Psoas muscle (tissue), 8 donors: ENCODE data around the gene ZP1. TPM values are rescaled to one million over a fixed set of nuclear protein-coding genes. Genes with fewer than 3 reads are reported as not detected.
A peak's percentile ranks its signal among the peaks of the same experiment; 100 is the strongest.

Source experiments
- ATAC-seq, 4 donors: fragments of 200-7000 bp; cut with Tn5 transposase; one replicate each; pipeline ENCODE4 v1.9.1; 2020; ENCODE audit warnings: moderate library complexity in 3 of 4, mild to moderate bottlenecking in 2 of 4
- DNase-seq, 2 donors: peaks; one replicate each; pipeline ENCODE4 v3.0.0-alpha.2; 2020
- H3K27ac ChIP-seq: fragments of 200-600 bp; one replicate; pipeline ENCODE4 v1.8.0; 2022
- H3K27me3 ChIP-seq, 3 donors: fragments of 200-600 bp in 1 of 3; one replicate each; pipeline versions ENCODE4 v1.6.1 to v1.8.0; 2013 to 2022; ENCODE audit warnings: low read length in 2 of 3, mild to moderate bottlenecking in 2 of 3, moderate library complexity in 1 of 3; ENCODE audit not compliant: insufficient read depth in 3 of 3
- H3K36me3 ChIP-seq, 2 donors: fragments of 200-600 bp in 1 of 2; one replicate each; pipeline versions ENCODE4 v1.6.1 to v1.8.0; 2013 to 2022; ENCODE audit warnings: low read depth in 1 of 2, mild to moderate bottlenecking in 1 of 2, moderate library complexity in 1 of 2; ENCODE audit not compliant: insufficient read depth in 1 of 2
- H3K4me1 ChIP-seq: fragments of 200-600 bp; one replicate; pipeline ENCODE4 v1.8.0; 2022
- H3K4me3 ChIP-seq: fragments of 200-600 bp; one replicate; pipeline ENCODE4 v1.8.0; 2022; ENCODE audit warnings: mild to moderate bottlenecking
- H3K9me3 ChIP-seq: fragments of 200-600 bp; one replicate; pipeline ENCODE4 v1.8.0; 2022
- WGBS, 3 donors: extraction: QIAGEN DNeasy Blood & Tissue Kit; methylation state at CpG; one replicate each; pipeline versions ENCODE4 v1.1.6 to v1.1.7; 2013; 5-methylcytosine and 5-hydroxymethylcytosine counted together
- intact Hi-C, 2 donors: fragments of 100-400 bp; cut with DNase I; formaldehyde crosslinking; loops; one replicate each; pipeline versions ENCODE4 v1.11.0 to v1.14.2; 2022
- polyA plus RNA-seq, 3 donors: library from polyadenylated mRNA; stranded (reverse); fragments of 200-250 nt; gene quantifications; one replicate each; pipeline ENCODE4 v1.2.3, GENCODE V29; 2013
- total RNA-seq, 4 donors: library from RNA; stranded (reverse); fragmentation: NEBNext Ultra II Directional in 2 of 4; extraction: Animal tissue kit (Norgen Biotek cat#: 25700) in 2 of 4; gene quantifications; one replicate each; pipeline versions ENCODE4 v1.2.1 to v1.2.4, GENCODE V29; 2021 to 2023
- TF ChIP-seq, protein P1 (sequence below): fragments of 200-600 bp; IDR thresholded peaks from one replicate; pipeline ENCODE4 v1.8.0; 2022; ENCODE audit warnings: antibody characterized with exemption
- donor health status: healthy with polysubstance abuse.
- donor health status: DM: no; HTN: no; CAD: no; lungs with moderate emphysema.
- donor health status: Bipolar disorder and iron deficiency.
- donor health status: healthy.
- donor health status: DM: yes; HTN: yes; CAD: no.
- donor health status: DM: no; HTN: no; CAD: no.
- donor health status: DM: no; HTN: no; CAD: no.
- donor health status: DM: yes; HTN: yes; CAD: no.

Gene ZP1
- total and polyA plus RNA-seq, 7 donors: 0.18 to 0.52 (median 0.29) TPM; not detected in 3

DNA sequence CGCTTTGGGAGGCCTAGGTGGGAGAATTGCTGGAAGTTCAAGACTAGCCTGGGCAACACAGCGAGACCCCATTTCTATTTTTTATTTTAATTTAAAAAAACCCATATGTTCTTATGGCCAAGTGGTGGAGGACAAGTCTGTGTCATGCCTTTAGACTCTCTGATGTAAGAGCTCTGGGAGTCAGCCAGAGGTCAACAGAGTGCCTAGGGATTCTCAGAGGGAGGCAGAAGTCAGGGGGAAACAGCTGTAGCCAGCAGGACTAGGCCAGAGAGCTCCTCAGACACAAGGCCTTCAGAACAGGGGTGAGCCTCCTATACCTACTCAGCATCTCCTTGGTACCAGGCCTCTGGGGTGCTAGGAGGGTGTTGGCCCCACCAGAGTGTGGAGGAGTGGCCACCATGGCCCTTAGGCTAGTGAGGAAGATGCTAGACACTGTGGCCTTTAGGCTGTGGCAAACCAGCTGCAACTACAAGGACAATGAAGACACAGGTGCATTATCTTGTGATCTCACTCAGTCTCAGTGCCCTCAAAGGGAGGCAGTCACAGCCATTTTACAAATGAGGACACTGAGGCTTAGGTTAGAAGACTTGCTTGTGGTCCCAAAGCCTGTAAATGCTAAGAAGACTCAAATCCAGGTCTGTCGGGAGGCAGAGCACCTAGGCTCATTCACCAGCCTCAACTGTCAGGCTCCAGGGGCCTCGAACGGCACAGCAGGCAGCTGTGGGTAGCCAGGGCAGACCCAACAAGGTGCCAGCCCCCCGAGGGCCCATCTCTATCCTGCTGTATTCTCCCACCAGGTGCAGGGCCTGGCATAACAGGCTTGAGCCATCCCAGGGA lies 5.0 kb downstream of the ZP1 start:
- Histone ChIP-seq H3K27ac (peak overlapping the region; percentile 46), H3K4me1 (peaks cover 42% of the 10 kb centered on the region), H3K4me3 (no peak overlapping the region), H3K9me3 (no peaks in the 10 kb centered on the region), H3K36me3 (no peaks in the 10 kb centered on the region), H3K27me3 (no peaks in the 10 kb centered on the region)
- TF ChIP-seq, protein P1, sequence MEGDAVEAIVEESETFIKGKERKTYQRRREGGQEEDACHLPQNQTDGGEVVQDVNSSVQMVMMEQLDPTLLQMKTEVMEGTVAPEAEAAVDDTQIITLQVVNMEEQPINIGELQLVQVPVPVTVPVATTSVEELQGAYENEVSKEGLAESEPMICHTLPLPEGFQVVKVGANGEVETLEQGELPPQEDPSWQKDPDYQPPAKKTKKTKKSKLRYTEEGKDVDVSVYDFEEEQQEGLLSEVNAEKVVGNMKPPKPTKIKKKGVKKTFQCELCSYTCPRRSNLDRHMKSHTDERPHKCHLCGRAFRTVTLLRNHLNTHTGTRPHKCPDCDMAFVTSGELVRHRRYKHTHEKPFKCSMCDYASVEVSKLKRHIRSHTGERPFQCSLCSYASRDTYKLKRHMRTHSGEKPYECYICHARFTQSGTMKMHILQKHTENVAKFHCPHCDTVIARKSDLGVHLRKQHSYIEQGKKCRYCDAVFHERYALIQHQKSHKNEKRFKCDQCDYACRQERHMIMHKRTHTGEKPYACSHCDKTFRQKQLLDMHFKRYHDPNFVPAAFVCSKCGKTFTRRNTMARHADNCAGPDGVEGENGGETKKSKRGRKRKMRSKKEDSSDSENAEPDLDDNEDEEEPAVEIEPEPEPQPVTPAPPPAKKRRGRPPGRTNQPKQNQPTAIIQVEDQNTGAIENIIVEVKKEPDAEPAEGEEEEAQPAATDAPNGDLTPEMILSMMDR: no peak
- peak in 3 of 4 donors; percentile 47 to 77 (median 73) for ATAC-seq
- WGBS, 3 donors: 84 to 88% (median 87%) methylated on average over 6 of the region's 6 CpGs
- DNase-seq: peak in 1 of 2 donors; percentile 54
- intact Hi-C loops: no loop called here

DNA sequence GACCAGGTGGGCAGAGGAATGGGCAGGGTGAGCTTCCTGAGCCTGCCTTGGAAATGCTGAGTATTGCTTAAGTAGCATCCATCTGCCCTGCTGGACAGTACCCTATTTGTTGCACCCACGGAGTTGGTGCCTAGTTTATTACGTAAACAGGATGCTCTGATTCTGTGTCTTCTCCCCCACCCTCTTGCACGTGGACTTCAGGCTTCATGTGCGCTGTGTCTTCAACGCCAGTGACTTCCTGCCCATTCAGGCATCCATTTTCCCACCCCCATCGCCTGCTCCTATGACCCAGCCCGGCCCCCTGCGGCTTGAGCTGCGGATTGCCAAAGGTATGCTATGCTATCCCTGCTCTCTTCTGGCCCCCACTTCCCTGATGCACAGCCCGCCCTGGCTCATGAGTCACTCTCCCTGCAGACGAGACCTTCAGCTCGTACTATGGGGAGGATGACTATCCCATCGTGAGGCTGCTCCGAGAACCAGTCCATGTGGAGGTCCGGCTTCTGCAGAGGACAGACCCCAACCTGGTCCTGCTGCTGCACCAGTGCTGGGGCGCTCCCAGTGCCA lies 5.7 kb downstream of the ZP1 start:
- ATAC-seq (peak; percentile 17 to 36 (median 24)), DNase-seq (peak; percentile 49 to 66)
- Histone ChIP-seq H3K4me1 (peaks cover 48% of the 10 kb centered on the region), H3K27ac (peak overlapping the region; percentile 46), H3K9me3 (no peaks in the 10 kb centered on the region), H3K27me3 (no peaks in the 10 kb centered on the region), H3K4me3 (no peak overlapping the region), H3K36me3 (no peaks in the 10 kb centered on the region)
- TF ChIP-seq, protein P1: no peak
- WGBS, 3 donors: 64 to 70% (median 69%) methylated on average over 16 of the region's 16 CpGs
- intact Hi-C loops: no loop called here

DNA sequence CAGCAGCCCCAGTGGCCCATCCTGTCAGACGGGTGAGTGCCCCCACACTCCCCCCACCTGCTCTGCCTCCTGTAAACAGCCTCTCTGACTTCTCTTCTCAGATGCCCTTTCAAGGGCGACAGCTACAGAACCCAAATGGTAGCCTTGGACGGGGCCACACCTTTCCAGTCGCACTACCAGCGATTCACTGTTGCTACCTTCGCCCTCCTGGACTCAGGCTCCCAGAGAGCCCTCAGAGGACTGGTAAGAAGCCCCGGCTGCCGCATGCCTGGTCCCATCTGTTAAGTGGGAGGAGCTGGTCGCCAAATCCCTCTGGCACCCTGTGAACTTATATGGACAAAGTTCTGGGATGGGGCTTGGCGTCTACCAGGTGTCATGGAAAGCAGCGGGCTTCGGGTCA lies 6.2 kb downstream of the ZP1 start:
- no peaks in the 10 kb centered on the region for H3K9me3 ChIP-seq
- no peaks in the 10 kb centered on the region for H3K27me3 ChIP-seq
- ATAC-seq (no peak), DNase-seq (peak in 1 of 2 donors; percentile 35)
- H3K4me3 ChIP-seq: no peak overlapping the region
- H3K27ac ChIP-seq: no peak overlapping the region
- WGBS, 3 donors: 79 to 80% (median 79%) methylated on average over 12 of the region's 12 CpGs
- peaks cover 52% of the 10 kb centered on the region for H3K4me1 ChIP-seq
- H3K36me3 ChIP-seq: no peaks in the 10 kb centered on the region
- intact Hi-C loops: no loop called here
- TF ChIP-seq, protein P1: no peak

DNA sequence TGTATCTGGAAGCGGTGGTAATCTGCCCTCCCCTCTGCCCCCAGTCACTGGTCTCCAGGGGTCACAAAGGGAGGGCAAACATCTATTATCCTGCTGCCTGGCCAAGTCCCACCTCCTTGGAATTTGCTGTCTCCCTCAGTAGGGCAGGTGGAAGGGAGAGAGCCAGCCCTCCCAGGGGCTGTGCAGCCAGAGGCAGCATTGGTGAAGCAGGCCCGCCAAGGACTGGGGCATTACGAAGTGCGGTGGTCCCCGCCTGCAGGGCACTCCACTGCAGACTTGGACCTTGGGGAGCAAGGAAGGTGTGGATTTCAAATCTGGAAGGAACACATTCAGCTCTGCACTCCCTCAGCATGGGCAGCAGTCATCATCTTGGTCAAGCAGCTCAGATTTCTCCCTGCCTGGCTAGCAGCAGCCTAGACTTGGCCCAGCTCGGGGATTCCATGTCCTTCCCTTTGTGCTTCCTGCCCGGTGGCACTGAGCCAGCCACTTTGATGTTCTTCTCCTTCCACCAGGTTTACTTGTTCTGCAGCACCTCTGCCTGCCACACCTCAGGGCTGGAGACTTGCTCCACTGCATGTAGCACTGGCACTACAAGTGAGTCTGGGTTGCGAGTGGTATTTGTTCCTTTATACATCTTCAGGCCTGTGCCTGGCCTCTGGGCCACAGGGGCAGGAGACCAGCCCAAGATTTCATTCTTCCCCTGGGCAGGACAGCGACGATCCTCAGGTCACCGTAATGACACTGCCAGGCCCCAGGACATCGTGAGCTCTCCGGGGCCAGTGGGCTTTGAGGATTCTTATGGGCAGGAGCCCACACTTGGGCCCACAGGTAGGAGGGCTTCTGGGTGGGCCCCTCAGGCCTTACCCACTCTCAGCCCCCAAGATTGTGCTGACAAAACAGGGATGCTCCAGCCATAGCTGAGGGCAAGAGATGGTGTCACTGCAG lies 7.4 kb downstream of the ZP1 start:
- TF ChIP-seq, protein P1: no peak
- no peaks in the 10 kb centered on the region for H3K27me3 ChIP-seq
- H3K9me3 ChIP-seq: no peaks in the 10 kb centered on the region
- intact Hi-C loops: no loop called here
- no peaks in the 10 kb centered on the region for H3K36me3 ChIP-seq
- no peak overlapping the region for H3K27ac ChIP-seq
- peak in 1 of 2 donors; percentile 49 for DNase-seq
- whole genome bisulfite sequencing, 3 donors: 58 to 81% (median 64%) methylated on average over 13 of the region's 13 CpGs
- no peak overlapping the region for H3K4me3 ChIP-seq
- peak; percentile 30 to 51 (median 40) for ATAC-seq
- peaks cover 63% of the 10 kb centered on the region for H3K4me1 ChIP-seq
